ENCODE measurements around the gene FAAP20. TPM values are rescaled to one million over a fixed set of nuclear protein-coding genes. Genes with fewer than 3 reads are reported as not detected.

The FAAP20 gene
- total RNA-seq, 1 experiment from 2014 or later = 112 TPM

GRCh38 chr1:2144501-2145090 is 50.0 kb downstream of the FAAP20 start:
- no TSS peak for BruUV-seq (replicated peaks)
- intact Hi-C loops (cut with micrococcal nuclease) = no loop called here
- no peak for DNase-seq (ENCODE audit: low read depth, low spot score)
- no peaks in the 10 kb centered on the region for H3K27me3 ChIP-seq (ENCODE audit: insufficient read depth, low read length)
- no peak overlapping the region for H3K9ac ChIP-seq (ENCODE audit: low read length)
- no peak overlapping the region for H3K4me2 ChIP-seq (ENCODE audit: low read length)
- no peaks in the 10 kb centered on the region for H3K9me3 ChIP-seq (ENCODE audit: control insufficient read depth in 1 of 2, insufficient read depth in 1 of 2, low read depth in 1 of 2, low read length in 2 of 2)
- no peak for TF ChIP-seq MAX (IDR thresholded peaks at IDR 0.05)
- TF ChIP-seq EGR1 (IDR thresholded peaks at IDR 0.05; ENCODE audit: low read depth) = no peak
- TF ChIP-seq EZH2phosphoT487 (IDR thresholded peaks at IDR 0.05; ENCODE audit: borderline replicate concordance) = no peak
- TF ChIP-seq JUND (IDR thresholded peaks at IDR 0.05) = no peak
- no peak for TF ChIP-seq YY1 (IDR thresholded peaks at IDR 0.05; ENCODE audit: extremely low read depth, insufficient replicate concordance, low read depth, low read length)
- no peak for TF ChIP-seq RAD21 (IDR thresholded peaks at IDR 0.05; ENCODE audit: low read depth)
- no peak for TF ChIP-seq REST (IDR thresholded peaks at IDR 0.05; ENCODE audit: low read depth)
- TF ChIP-seq SRF (IDR thresholded peaks at IDR 0.05; ENCODE audit: low read depth) = no peak
- ATAC-seq = no peak
- H3K27ac ChIP-seq (ENCODE audit: low read depth, low read length) = no peak overlapping the region
- no peaks in the 10 kb centered on the region for H4K20me1 ChIP-seq (ENCODE audit: insufficient read depth)
- no peak overlapping the region for H3K4me3 ChIP-seq (replicated peaks in 1 of 2; ENCODE audit: low read depth in 1 of 2, low read length in 2 of 2)
- POLR2A ChIA-PET = no interaction called here
- H3K4me1 ChIP-seq (ENCODE audit: control insufficient read depth in 1 of 2, insufficient read depth in 2 of 2, low read length in 2 of 2) = peaks cover 11 to 16% of the 10 kb centered on the region in 2 experiments
- CTCF ChIA-PET = no interaction called here
- no peaks in the 10 kb centered on the region for H3K9me2 ChIP-seq (ENCODE audit: insufficient read depth)
- no peak overlapping the region for H2AFZ ChIP-seq (ENCODE audit: low read depth, low read length, poor library complexity, severe bottlenecking)
- no peaks in the 10 kb centered on the region for H3K79me2 ChIP-seq (ENCODE audit: insufficient read depth, low read length)
- RAD21 ChIA-PET (ENCODE audit: low non-redundant PET in 1 of 2, low total read pairs in 2 of 2, uncharacterized antibody in 2 of 2, unreplicated experiment in 2 of 2) = no interaction called here
- H3K36me3 ChIP-seq (ENCODE audit: control insufficient read depth in 1 of 2, insufficient read depth in 2 of 2, low read length in 2 of 2) = peaks cover 5 to 7% of the 10 kb centered on the region in 2 experiments; a peak in 3 of 4 replicates
